ENCODE measurements around the gene CCND3. TPM values are rescaled to one million over a fixed set of nuclear protein-coding genes. Genes with fewer than 3 reads are reported as not detected.

CCND3 gene
- total RNA-seq, 1 experiment from 2014 or later, result 39.9 TPM

DNA sequence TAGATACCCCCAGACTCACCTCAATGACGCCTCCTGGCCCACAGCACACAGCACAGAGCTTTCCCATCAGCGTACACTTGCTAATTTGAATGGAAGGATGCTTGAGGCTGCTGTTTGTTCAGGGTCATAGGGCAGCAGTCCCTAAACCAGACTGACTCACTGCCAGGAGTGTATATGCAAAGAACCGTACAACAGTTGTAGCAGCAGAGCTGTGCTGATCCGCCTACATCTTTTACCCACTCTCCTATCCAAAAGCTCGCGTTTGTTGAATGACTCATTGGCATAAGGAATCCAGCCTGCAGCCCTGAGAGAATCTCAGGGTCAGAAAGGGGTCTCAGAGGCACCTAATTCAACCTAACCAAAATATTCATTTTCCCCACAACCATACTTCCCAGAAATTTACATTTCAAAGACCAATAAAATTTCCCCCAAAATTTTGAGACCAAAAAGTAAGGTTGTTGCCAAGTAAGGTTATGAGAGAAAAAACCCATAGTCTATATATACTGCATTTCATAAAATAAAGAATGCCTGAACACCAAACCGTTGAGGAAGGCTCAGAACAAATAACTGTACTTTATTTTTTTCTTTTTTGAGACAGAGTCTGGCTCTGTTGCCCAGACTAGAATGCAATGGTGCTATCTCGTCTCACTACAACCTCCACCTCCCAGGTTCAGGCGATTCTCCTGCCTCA lies 35.3 kb upstream of the CCND3 start:
- no peak overlapping the region for H3K27ac ChIP-seq (ENCODE audit: low read depth, low read length, poor library complexity, severe bottlenecking)
- H3K4me3 ChIP-seq (ENCODE audit: low read depth, low read length, poor library complexity, severe bottlenecking), result no peak overlapping the region
- TF ChIP-seq, protein P1, sequence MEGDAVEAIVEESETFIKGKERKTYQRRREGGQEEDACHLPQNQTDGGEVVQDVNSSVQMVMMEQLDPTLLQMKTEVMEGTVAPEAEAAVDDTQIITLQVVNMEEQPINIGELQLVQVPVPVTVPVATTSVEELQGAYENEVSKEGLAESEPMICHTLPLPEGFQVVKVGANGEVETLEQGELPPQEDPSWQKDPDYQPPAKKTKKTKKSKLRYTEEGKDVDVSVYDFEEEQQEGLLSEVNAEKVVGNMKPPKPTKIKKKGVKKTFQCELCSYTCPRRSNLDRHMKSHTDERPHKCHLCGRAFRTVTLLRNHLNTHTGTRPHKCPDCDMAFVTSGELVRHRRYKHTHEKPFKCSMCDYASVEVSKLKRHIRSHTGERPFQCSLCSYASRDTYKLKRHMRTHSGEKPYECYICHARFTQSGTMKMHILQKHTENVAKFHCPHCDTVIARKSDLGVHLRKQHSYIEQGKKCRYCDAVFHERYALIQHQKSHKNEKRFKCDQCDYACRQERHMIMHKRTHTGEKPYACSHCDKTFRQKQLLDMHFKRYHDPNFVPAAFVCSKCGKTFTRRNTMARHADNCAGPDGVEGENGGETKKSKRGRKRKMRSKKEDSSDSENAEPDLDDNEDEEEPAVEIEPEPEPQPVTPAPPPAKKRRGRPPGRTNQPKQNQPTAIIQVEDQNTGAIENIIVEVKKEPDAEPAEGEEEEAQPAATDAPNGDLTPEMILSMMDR (conservative IDR thresholded peaks at IDR 0.05; ENCODE audit: low read depth, low read length), result no peak
- TF ChIP-seq EZH2 (IDR thresholded peaks at IDR 0.05; ENCODE audit: borderline replicate concordance, low read depth, low read length, poor library complexity, severe bottlenecking), result no peak
- no peaks in the 10 kb centered on the region for H3K9me3 ChIP-seq (ENCODE audit: low read depth, low read length, poor library complexity, severe bottlenecking)
- H3K27me3 ChIP-seq (replicated peaks; ENCODE audit: insufficient read depth, low read depth, low read length, poor library complexity), result no peaks in the 10 kb centered on the region
- BruUV-seq (replicated peaks), result no TSS peak
- H3K4me1 ChIP-seq (ENCODE audit: insufficient read depth, low read length, poor library complexity, severe bottlenecking), result no peaks in the 10 kb centered on the region
- H3K36me3 ChIP-seq (ENCODE audit: insufficient read depth, low read length, poor library complexity, severe bottlenecking), result no peaks in the 10 kb centered on the region
- ChIA-PET CTCF (interaction anchor here (0.6 kb wide), 2 partner anchors 35 to 758 kb away, joined by 3 to 5 read pairs; no protein-coding TSS in a partner anchor), POLR2A (ENCODE audit: low non-redundant PET) (interaction anchor here (0.6 kb wide), 1 partner anchor 158 kb away, joined by 3 read pairs; no protein-coding TSS in a partner anchor)
- no peak for DNase-seq (ENCODE audit: low spot score)
- intact Hi-C loops (cut with micrococcal nuclease; ENCODE audit: unreplicated experiment), result no loop called here

DNA sequence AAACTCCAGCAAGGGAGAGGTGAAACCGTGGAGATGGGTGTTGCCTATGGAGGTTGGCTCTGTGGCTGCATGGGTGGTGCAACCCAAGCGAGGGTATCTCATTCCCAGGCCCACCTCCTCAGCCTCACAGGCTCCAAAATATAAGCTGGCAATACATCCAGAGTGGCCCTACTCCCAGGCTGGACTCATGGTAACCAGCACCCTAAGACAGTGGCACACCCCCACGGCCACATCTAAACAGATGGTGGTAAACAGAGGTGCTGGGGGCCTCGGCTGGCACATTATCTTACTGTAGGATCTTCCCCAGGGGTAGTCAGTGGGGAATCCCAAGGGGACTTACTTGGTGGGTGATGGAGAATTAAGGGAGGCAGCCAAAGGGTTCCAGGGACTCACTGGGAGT lies 33.7 kb upstream of the CCND3 start:
- Histone ChIP-seq H3K4me3 (ENCODE audit: low read depth, low read length, poor library complexity, severe bottlenecking) (no peak overlapping the region), H3K4me1 (ENCODE audit: insufficient read depth, low read length, poor library complexity, severe bottlenecking) (no peaks in the 10 kb centered on the region), H3K9me3 (ENCODE audit: low read depth, low read length, poor library complexity, severe bottlenecking) (no peaks in the 10 kb centered on the region), H3K27me3 (replicated peaks; ENCODE audit: insufficient read depth, low read depth, low read length, poor library complexity) (no peaks in the 10 kb centered on the region), H3K27ac (ENCODE audit: low read depth, low read length, poor library complexity, severe bottlenecking) (no peak overlapping the region), H3K36me3 (ENCODE audit: insufficient read depth, low read length, poor library complexity, severe bottlenecking) (no peaks in the 10 kb centered on the region)
- no TSS peak for BruUV-seq (replicated peaks)
- DNase-seq (ENCODE audit: low spot score), result no peak
- ChIA-PET CTCF (no interaction called here), POLR2A (ENCODE audit: low non-redundant PET) (interaction anchor here (0.7 kb wide), 1 partner anchor 116 kb away, joined by 3 read pairs; no protein-coding TSS in a partner anchor)
- intact Hi-C loops (cut with micrococcal nuclease; ENCODE audit: unreplicated experiment), result no loop called here
- no peak for TF ChIP-seq EZH2 (IDR thresholded peaks at IDR 0.05; ENCODE audit: borderline replicate concordance, low read depth, low read length, poor library complexity, severe bottlenecking)
- TF ChIP-seq, protein P1 (conservative IDR thresholded peaks at IDR 0.05; ENCODE audit: low read depth, low read length), result no peak

DNA sequence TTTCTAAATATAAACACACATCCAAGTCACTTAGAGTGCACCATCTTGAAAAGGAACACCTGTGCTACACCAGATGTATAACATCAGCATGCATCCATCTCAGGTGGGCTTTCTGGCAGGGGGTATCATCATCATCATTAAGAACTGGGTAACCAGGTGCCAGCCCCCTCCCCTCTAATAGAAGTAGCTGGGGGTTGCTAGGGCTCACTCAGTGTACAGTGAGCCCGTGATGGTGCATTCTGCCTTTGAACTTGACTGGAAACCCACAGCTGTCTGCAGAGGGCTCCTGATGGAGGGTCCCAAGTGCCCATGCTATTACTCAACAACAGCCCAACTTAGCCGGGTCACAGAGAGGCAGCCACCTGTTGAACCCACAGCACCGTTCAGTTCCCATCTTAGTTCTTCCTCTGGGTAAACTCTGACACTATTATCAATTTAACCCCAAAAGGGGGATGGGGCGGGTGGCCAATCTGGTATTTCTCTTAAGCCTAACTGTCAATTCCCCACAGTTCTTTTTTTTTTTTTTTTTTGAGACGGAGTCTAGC lies 32.7 kb upstream of the CCND3 start:
- ChIA-PET POLR2A (ENCODE audit: low non-redundant PET) (no interaction called here), CTCF (no interaction called here)
- intact Hi-C loops (cut with micrococcal nuclease; ENCODE audit: unreplicated experiment), result no loop called here
- no peak for TF ChIP-seq EZH2 (IDR thresholded peaks at IDR 0.05; ENCODE audit: borderline replicate concordance, low read depth, low read length, poor library complexity, severe bottlenecking)
- TF ChIP-seq, protein P1 (conservative IDR thresholded peaks at IDR 0.05; ENCODE audit: low read depth, low read length), result no peak
- H3K4me3 ChIP-seq (ENCODE audit: low read depth, low read length, poor library complexity, severe bottlenecking), result no peak overlapping the region
- no TSS peak for BruUV-seq (replicated peaks)
- no peaks in the 10 kb centered on the region for H3K4me1 ChIP-seq (ENCODE audit: insufficient read depth, low read length, poor library complexity, severe bottlenecking)
- H3K9me3 ChIP-seq (ENCODE audit: low read depth, low read length, poor library complexity, severe bottlenecking), result no peaks in the 10 kb centered on the region
- H3K36me3 ChIP-seq (ENCODE audit: insufficient read depth, low read length, poor library complexity, severe bottlenecking), result no peaks in the 10 kb centered on the region
- DNase-seq (ENCODE audit: low spot score), result no peak
- H3K27me3 ChIP-seq (replicated peaks; ENCODE audit: insufficient read depth, low read depth, low read length, poor library complexity), result no peaks in the 10 kb centered on the region
- H3K27ac ChIP-seq (ENCODE audit: low read depth, low read length, poor library complexity, severe bottlenecking), result no peak overlapping the region

Measured in A673 (cell line).